ENCODE measurements around the gene SLC5A9.

GRCh38 chr1:48200166-48200900 is 22.2 kb upstream of the SLC5A9 start:
- no peak for TF ChIP-seq CTCF (conservative IDR thresholded peaks at IDR 0.05; ENCODE audit: low read length)
- no peak for TF ChIP-seq EZH2phosphoT487 (IDR thresholded peaks at IDR 0.05; ENCODE audit: borderline replicate concordance)

Data from Loucy (cell line).